IPS-NIHi7 (cell line): ENCODE results near the gene GAPVD1.

Experiments used
- DNase-seq: peaks from one replicate; pipeline ENCODE4 v3.0.0; 2012; ENCODE audit warnings: mixed read lengths; ENCODE audit errors: extremely low spot score

The GAPVD1 gene

DNA sequence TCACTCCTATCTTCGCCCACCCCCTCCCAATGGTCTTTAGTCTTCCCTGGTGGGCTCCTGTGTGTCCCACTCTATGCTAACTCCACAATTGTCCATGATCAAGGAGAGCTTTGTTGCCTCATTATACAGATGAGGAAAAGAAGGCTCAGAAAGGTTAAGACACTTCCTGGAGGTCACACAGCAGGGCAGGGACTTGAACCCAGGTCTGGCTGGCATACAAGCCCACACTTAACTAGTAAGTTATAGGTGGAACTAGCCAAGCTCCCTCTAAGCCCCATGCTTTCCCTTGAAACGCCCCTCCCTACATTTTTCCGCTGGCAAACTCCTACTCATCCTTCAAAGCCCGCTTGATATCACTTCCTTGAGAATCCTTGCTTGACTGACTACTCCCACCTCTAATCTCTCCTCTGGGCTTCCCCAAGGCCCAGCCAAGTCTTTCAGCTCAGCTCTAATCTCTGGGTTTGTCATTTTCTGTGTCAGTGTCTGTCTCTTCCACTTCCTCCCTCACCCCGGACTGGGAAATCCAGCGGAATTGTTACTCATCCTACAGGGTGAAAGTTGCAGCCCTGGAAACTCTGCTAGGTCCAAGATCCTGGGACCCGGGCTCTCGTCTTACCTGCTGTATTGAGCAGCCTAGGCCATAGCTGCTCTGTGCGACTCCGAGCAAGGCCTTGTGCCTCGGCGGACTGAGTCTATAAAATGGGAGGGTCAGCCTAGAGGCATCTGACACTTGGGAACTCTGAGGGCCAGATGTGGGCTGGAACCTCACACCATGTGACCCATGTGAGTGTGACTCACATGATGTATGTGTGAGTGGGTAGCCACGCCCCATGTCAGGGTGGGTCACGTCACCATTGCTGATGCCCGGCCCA lies 144.5 kb downstream of the GAPVD1 start:
- DNase-seq, result no peak

- DNase-seq, result no peak
These were observed 145.1 kb downstream of the GAPVD1 start for GRCh38 chr9:125406810-125407087.

DNA sequence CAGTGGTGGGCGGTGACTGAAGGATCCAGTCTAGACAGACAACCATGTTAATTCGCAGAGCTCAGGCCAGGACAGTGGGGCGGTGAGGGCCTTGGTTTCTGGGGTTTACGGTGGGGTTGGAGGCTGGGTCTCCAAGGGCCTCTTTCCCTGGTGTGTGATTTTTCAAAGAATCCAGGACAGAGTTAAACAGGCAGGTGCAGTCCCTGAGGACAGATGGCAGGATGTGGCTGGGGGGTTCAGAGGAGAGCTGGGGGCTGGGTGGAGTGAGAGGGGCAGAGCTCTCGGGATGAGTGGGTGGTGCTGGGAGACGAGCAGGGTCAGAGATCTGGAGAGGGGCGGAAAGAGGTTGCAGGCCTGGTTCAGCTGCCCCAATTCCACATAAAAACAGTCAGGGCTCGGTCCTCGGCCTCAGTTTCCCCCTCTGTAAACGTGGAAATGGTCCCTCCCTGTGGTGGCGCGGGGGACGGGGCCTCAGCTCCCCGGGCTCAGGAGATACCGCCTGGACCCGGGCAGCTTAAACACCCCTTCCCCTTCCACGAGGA lies 145.9 kb downstream of the GAPVD1 start:
- no peak for DNase-seq

GRCh38 chr9:125407974-125408900 lies 146.6 kb downstream of the GAPVD1 start:
- peak; percentile 93 for DNase-seq

DNA sequence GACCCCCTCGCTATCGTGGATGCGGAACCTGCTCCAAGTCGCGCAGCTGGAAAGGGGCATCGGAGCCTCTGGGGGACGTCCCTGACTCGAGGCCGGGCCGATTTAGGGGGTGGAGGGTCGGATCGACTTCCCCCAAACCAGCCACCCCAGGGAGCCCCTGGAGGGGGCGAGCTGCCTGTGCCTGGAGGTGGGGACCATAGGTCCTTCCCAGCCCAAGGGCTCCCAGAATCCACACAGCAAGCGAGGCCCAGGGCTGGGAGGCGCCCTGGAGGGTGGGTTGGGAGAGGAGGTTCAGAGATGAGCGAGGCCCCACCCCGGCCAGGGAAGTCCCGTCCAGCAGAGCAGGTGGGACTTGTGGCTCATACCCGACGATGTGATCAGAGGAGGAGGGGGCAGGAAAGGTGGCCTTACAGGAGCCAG lies 147.6 kb downstream of the GAPVD1 start:
- peak; percentile 61 for DNase-seq

DNA sequence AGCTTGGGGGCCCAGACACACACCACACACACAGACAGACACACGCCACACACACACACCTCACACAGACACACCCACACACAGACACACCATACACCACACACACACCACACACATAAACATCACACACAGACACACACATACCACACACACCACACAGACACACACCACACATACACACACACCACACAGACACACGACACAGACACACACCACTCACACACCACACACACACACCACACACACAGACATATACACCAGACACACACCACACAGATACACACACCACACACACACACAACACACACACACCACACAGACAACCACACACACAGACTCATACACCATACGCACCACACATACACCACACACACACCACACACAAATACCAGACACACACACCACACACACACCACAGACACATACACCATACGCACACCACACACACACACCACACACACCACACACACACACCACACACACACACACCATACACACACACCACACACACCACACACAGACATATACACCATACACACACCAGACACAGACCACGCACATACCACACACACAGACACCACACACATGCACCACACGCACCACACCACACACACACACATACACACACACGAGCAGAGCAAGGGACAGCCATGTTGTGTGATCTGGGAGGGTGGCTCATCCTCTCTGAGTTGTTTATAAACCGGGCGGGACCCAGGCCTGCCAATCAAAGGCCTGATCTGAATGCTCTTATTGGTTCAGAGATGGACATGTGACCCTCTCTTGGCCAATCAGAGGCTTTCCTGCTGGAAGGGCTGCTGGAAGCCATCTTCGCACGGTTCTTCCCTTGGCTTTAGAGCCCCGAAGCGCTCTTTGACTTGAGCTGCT lies 148.3 kb downstream of the GAPVD1 start:
- DNase-seq, result peak; percentile 75

- no peak for DNase-seq
These were observed 148.9 kb downstream of the GAPVD1 start for GRCh38 chr9:125410522-125410894.

- no peak for DNase-seq
These were observed 149.6 kb downstream of the GAPVD1 start for GRCh38 chr9:125411171-125411756.

DNA sequence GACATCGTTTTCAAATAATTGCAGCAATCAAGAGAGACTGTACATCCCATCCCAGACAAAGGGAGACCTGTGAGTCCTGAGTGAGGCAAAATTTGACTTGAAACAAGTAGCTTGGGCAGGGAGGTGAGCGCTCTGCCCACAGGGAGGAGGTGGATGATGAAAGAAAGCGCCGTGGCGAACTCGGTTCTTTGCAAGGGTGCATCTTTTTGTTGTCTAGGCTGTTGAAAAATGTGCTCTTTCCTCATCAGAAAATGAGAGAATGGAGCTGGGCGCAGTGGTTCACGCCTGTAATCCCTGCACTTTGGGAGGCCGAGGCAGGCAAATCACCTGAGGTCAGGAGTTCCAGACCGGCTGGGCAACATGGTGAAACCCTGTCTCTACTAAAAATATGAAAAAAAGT lies 150.5 kb downstream of the GAPVD1 start:
- DNase-seq, result no peak

DNA sequence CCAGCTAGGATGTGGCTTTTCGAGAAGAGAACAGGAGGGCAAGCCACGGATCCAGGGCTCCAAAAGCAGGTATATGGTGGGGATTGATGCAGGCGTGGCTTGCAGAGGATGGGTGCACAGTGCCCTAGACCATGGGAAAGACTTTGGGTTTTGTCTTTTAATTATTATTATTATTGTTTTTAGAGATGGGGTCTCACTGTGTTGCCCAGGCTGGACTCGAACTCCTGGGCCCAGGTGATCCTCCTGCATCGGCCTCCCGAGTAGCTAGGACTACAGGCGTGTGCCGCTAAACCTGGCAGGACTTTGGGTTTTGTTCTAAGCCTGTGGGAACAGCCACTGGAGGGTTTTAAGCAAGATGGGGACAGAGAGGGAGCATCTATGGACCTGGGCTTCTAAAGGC lies 152.0 kb downstream of the GAPVD1 start:
- DNase-seq, result no peak

DNA sequence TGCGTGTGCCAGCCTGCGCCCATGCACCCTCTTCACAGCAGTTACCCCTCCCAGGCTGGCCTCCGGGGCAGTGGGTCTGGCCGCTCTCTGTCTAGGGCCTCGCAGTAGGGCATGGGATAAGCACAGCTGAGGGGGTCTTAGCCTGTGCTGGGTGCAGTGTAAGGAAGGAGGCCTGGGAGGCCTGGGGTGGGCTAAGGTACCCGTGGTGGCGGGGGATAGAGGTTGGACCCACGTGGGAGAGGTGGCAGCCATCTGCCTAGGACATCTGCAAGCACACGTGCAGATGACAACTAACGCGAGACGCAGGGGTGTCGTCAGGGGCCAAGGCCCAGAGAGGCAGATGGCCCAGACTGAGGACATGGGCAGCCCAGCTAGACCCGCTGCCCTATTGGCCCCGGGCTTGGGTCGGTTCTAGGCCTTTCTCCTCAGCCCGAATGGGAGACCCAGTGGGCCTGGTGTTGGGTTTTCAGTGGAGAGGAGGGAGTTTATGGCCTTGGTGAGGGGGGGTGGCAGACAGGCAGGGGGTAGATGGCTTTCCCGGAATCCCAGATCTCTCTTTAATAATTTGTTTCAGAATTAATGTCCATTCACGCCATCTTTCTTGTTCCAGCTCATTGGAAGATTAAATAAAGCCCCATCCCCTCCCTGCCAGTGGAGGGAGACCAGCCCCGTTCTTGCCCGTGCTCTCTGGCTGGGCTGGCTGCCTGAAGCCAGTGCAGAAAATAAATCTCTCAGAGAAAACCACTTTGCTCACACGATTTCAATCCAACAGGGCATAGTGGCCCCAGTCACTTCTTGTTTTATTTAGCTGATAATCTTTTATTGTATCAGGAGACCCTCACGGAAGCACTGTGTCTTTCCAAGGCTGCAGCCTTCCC lies 154.2 kb downstream of the GAPVD1 start:
- DNase-seq, result no peak

- no peak for DNase-seq
These were observed 154.9 kb downstream of the GAPVD1 start for GRCh38 chr9:125416517-125416916.
